ENCODE data around the gene ZMPSTE24.

- TF ChIP-seq, protein P1, sequence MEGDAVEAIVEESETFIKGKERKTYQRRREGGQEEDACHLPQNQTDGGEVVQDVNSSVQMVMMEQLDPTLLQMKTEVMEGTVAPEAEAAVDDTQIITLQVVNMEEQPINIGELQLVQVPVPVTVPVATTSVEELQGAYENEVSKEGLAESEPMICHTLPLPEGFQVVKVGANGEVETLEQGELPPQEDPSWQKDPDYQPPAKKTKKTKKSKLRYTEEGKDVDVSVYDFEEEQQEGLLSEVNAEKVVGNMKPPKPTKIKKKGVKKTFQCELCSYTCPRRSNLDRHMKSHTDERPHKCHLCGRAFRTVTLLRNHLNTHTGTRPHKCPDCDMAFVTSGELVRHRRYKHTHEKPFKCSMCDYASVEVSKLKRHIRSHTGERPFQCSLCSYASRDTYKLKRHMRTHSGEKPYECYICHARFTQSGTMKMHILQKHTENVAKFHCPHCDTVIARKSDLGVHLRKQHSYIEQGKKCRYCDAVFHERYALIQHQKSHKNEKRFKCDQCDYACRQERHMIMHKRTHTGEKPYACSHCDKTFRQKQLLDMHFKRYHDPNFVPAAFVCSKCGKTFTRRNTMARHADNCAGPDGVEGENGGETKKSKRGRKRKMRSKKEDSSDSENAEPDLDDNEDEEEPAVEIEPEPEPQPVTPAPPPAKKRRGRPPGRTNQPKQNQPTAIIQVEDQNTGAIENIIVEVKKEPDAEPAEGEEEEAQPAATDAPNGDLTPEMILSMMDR (IDR thresholded peaks at IDR 0.05), result no peak
- TF ChIP-seq EP300 (IDR thresholded peaks at IDR 0.05), result no peak
- no peak for TF ChIP-seq POLR2A (IDR thresholded peaks at IDR 0.05; ENCODE audit: low read depth)
- TF ChIP-seq POLR2AphosphoS5 (IDR thresholded peaks at IDR 0.05), result no peak
Observed at GRCh38 chr1:40301066-40301465, 43.0 kb downstream of the ZMPSTE24 start.
